GM19023 (cell line): ENCODE measurements around the gene SARS1.

Experiments
- ATAC-seq: cut with Tn5 transposase; IDR thresholded peaks from one replicate; pipeline ENCODE4 v1.9.1; 2021; ENCODE audit warnings: mild to moderate bottlenecking, moderate library complexity; ENCODE audit not compliant: unreplicated experiment

The SARS1 gene

DNA sequence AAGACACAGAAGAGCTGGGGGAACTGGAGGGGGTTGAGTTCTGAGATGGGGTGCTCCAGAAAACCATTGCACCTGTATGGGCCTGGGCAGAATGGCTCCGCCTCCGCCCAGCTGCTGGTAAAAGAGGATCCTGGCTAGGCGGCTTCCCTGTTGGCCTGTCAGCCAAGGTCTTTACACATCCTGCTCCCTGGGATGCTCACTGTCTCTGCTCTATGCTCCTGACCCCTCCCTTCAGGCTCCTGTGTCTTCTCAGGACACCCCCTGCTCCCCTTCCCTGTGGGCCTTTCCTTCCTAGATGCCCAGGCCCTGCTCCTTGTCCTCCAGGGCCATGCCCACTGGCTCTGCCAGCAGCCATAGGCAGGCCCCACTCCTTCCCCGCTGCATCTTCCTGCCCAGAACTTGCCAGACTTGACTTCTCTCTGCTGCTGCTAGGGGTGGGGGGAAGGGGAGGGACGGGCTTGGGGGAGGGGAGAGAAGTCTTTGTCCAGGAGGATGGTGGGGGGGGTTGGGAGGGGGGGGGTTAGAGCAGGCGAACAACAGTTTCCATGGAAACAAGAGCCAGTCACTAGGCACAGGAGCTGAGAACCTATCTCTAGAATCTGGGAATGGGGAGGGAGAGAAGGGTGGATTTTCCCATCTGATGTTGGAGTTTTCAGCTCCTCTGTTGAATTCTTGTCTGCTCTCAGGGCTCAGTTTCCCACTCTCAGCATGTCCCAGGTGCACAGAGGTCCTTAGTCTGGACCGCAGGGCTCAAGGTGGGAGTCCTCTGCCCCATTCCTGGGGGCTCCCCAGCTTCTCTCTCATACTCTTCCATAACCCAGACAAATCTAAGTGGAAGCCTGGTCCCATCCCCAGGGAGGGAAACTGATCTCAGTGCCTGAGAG lies 46.2 kb downstream of the SARS1 start:
- no peak for ATAC-seq

DNA sequence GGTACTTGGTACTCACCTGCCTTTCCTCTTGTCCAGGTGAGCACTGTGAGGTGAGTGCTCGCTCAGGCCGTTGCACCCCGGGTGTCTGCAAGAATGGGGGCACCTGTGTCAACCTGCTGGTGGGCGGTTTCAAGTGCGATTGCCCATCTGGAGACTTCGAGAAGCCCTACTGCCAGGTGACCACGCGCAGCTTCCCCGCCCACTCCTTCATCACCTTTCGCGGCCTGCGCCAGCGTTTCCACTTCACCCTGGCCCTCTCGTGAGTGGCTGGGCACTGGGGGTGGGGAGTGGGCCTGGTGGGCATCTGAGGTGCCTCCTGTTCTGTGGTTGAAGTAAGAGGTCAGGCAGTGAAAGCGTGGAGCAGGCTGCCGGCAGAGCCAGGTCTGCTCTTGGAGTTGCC lies 47.3 kb downstream of the SARS1 start:
- ATAC-seq, result no peak

DNA sequence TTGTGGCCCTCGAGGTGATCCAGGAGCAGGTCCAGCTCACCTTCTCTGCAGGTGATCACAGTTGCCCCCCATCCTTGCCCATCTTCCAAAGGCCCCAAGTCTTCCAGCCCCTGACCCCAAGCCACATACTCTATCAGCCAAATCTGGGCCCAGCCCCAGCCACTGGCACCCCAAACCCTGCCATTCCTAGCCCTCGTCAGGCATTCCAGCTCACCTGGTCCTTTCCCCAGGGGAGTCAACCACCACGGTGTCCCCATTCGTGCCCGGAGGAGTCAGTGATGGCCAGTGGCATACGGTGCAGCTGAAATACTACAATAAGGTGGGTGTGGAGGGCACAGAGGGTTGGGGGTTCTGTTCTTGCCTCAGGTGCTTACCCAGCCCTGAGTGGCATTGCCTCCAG lies 47.9 kb downstream of the SARS1 start:
- no peak for ATAC-seq

DNA sequence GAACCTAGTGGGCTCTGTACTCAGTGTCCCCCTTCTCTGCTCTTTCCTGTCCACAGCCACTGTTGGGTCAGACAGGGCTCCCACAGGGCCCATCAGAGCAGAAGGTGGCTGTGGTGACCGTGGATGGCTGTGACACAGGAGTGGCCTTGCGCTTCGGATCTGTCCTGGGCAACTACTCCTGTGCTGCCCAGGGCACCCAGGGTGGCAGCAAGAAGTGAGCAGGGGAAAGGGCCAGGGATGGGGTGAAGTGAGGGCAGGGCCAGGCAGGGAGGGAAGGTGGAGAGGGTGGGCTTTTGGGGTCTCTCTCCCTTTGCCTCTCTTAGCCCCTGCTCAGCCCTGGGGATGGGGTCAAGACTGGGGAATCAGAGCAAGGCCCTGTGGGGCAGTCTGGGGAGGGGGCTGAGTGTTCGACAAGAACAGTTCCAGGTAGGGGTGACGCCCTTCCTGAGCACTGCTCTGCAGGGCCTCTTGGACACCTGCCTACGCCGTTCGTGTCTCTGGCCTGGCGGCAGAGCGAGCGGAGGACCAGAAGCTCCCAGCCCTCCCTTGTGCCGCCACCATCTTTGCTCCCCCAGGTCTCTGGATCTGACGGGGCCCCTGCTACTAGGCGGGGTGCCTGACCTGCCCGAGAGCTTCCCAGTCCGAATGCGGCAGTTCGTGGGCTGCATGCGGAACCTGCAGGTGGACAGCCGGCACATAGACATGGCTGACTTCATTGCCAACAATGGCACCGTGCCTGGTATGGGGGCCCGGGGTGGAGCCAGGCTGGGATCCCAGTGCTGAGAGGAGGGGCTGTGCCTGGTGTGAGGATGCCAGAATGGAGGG lies 48.7 kb downstream of the SARS1 start:
- no peak for ATAC-seq

DNA sequence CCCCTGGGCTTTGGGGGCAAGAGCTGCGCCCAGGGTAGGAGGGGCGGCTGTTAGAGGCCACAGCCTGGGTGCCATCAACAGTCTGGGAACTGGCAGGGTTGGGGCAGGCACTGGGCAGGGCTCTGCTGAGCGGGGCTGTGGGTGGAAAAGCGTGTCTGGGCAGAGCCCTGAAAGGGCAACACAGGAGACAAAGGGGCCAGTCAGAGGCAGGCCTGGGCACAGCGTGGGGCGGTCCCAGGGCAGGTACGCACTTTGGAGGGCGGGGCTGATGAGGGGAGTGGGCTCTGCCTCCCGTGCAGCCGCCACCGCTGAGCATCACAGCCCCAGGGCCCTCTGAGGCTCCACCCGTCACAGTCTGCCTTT lies 49.5 kb downstream of the SARS1 start:
- no peak for ATAC-seq

DNA sequence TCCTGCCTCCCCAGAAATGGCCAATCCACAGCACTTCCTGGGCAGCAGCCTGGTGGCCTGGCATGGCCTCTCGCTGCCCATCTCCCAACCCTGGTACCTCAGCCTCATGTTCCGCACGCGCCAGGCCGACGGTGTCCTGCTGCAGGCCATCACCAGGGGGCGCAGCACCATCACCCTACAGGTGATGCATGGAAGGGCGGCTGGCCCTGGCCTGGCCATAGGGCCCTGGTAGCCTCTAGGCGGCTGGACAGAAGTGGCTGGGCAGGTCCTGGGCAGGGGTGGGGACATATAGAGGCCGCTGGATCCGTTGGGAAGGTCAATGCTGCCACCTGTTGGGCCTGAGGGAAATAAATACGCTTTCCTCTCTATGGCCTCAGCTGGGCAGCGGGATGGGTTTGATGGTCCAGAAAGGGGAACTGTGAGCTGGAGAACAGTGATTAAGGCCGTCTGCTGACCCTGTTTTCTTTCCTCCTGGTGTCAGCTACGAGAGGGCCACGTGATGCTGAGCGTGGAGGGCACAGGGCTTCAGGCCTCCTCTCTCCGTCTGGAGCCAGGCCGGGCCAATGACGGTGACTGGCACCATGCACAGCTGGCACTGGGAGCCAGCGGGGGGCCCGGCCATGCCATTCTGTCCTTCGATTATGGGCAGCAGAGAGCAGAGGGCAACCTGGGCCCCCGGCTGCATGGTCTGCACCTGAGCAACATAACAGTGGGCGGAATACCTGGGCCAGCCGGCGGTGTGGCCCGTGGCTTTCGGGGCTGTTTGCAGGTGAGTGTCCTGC lies 50.1 kb downstream of the SARS1 start:
- ATAC-seq, result peak; percentile 65

DNA sequence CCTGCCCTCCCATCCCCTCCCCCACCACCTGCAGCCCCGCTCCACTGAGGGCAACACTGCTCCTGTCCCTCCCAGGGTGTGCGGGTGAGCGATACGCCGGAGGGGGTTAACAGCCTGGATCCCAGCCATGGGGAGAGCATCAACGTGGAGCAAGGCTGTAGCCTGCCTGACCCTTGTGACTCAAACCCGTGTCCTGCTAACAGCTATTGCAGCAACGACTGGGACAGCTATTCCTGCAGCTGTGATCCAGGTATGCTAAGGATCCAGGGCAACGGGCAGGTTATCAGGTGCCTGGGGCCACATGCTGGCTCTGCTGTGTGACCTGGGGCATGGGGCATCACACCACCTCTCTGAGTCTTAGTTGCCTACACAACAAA lies 50.6 kb downstream of the SARS1 start:
- no peak for ATAC-seq

DNA sequence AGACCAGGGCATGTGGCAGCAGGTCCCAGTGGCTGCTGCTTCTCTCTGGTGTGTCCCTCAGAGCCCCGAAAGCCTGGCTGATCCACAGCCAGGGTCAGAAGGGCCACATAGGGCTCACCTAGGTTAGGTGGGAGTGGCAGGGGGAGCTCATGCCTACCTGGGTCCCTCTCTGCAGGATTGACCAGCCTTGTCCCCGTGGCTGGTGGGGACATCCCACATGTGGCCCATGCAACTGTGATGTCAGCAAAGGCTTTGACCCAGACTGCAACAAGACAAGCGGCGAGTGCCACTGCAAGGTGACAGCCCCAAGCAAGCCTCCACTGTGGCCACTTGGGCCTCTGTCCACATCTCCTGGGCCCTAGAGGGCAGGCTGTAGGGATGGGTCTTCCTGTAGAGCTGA lies 51.3 kb downstream of the SARS1 start:
- ATAC-seq, result no peak

DNA sequence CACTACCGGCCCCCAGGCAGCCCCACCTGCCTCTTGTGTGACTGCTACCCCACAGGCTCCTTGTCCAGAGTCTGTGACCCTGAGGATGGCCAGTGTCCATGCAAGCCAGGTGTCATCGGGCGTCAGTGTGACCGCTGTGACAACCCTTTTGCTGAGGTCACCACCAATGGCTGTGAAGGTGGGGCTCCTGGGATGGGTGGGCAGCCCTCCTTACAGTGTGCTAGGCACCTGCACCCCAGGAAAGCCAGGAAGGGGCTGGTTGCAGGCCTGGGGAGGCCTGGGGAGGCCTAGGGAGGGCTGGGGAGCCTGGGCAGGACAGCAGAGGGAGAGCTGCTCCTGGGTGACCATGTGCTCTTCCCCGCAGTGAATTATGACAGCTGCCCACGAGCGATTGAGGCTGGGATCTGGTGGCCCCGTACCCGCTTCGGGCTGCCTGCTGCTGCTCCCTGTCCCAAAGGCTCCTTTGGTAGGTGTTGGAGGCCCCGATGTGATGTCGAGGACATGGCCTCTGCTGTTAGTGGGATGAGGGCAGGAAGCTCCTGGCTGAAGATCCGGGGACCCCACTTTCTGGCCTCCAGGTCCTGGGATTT lies 52.1 kb downstream of the SARS1 start:
- no peak for ATAC-seq

DNA sequence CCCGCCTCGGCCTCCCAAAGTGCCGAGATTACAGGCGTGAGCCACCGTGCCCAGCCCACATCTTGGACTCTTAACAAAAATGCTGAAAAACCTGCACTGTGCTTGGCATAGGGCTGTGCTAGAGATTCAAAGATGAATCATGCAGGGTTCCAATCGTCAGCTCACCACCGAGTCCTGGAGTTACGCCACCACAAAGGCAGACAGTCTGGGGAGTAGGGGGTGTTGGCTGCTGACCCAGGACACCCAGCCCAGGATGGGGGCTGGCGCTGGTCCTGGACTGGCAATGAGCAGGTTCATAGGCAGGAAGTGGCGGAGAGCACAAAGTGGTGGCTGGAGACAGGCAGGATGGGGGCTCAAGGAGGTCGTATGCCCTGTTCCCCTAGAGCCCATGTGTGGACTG lies 53.2 kb downstream of the SARS1 start:
- no peak for ATAC-seq

DNA sequence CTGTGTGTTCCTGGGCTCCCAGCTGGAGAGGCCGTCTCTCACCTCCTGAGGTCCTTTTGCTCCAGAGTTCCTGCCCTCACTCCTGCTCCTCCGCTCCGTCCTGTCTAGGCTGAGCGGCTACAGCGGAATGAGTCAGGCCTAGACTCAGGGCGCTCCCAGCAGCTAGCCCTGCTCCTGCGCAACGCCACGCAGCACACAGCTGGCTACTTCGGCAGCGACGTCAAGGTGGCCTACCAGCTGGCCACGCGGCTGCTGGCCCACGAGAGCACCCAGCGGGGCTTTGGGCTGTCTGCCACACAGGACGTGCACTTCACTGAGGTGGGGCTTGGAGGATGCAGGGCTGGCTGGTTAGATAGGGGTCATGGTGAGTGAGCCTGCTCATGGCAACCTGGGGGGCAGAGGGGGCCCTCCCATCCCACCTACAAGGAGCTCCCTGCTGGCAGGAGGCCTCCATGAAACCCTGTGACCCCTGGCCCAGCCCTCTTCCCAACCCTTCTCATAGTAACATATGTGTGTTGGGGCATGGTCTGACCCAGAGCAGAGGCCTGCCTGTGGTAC lies 54.1 kb downstream of the SARS1 start:
- ATAC-seq, result no peak

DNA sequence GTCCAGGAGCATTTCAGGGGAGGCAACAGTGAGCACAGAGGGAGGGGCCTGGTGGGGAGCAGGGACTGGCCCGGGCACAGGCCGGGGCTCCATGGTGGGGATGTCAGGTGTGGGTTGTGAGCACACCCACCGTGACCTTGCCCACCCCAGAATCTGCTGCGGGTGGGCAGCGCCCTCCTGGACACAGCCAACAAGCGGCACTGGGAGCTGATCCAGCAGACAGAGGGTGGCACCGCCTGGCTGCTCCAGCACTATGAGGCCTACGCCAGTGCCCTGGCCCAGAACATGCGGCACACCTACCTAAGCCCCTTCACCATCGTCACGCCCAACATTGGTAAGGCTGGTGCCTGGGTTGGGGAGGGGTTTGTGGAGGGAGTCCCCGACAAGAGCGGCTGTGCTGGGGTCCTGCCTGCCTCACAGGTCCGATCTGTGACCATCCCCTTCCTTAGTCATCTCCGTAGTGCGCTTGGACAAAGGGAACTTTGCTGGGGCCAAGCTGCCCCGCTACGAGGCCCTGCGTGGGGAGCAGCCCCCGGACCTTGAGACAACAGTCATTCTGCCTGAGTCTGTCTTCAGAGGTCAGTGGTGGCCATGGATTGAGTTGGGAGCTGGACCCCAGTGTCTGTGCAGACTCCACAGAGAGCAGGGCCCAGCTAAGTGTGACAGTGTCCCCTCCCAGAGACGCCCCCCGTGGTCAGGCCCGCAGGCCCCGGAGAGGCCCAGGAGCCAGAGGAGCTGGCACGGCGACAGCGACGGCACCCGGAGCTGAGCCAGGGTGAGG lies 54.9 kb downstream of the SARS1 start:
- ATAC-seq, result no peak

DNA sequence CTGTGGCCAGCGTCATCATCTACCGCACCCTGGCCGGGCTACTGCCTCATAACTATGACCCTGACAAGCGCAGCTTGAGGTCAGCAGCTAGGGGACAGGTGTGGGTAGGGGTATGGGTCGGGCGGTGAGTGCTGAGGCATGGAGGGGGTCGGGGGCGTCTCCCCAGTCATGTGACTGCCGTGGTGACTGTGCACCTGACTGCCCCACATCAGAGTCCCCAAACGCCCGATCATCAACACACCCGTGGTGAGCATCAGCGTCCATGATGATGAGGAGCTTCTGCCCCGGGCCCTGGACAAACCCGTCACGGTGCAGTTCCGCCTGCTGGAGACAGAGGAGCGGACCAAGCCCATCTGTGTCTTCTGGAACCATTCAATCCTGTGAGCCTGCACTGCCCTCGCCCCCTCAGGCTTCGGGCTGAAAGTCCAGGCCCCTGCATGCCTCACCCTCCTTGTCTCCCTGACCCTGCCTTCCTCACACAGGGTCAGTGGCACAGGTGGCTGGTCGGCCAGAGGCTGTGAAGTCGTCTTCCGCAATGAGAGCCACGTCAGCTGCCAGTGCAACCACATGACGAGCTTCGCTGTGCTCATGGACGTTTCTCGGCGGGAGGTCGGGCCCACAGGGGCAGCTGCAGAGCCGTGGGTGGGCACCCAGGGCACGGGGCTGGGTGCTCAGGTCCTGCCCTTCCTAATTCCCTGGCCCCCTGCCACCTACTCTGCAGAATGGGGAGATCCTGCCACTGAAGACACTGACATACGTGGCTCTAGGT lies 55.7 kb downstream of the SARS1 start:
- ATAC-seq, result no peak

DNA sequence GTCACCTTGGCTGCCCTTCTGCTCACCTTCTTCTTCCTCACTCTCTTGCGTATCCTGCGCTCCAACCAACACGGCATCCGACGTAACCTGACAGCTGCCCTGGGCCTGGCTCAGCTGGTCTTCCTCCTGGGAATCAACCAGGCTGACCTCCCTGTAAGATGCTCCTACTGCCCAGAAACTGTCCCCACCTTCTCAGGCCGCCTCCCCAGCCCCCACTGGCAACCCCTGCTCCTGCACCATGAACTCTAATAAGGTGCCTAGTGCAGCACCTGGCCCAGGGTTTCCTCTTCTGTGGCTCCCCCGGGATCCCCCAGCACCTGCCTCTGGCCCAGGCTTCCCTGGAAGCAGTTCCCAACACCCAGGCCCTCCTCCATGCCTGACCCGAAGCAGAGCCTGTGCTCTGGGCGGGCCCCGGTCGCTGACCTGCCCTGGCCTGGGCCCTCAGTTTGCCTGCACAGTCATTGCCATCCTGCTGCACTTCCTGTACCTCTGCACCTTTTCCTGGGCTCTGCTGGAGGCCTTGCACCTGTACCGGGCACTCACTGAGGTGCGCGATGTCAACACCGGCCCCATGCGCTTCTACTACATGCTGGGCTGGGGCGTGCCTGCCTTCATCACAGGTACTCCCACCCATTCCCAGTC lies 56.4 kb downstream of the SARS1 start:
- no peak for ATAC-seq

DNA sequence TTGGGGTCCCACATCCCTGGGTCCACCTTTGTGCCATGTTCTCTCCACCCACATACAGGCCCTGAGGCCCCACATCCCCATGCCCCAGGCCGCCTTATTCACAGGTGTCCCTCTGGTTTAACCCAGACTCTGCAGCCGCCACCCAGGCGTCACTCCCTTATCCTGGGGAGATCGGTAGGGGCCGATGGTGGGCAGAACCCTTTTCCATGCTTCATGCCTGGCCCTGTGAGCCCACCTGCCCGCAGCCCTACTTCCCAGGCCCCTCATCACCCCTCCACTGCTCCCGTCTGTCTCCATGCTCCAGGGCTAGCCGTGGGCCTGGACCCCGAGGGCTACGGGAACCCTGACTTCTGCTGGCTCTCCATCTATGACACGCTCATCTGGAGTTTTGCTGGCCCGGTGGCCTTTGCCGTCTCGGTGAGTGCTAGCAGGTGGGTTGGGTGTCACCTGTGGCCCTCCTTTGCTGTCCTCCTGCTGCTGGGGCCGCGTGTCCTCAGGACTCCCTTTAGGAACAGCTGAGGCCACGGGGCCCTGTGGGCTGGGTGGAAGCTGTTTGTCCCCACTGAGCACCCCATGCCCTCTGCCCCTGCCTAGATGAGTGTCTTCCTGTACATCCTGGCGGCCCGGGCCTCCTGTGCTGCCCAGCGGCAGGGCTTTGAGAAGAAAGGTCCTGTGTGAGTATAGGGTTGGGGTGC lies 57.1 kb downstream of the SARS1 start:
- ATAC-seq, result no peak

DNA sequence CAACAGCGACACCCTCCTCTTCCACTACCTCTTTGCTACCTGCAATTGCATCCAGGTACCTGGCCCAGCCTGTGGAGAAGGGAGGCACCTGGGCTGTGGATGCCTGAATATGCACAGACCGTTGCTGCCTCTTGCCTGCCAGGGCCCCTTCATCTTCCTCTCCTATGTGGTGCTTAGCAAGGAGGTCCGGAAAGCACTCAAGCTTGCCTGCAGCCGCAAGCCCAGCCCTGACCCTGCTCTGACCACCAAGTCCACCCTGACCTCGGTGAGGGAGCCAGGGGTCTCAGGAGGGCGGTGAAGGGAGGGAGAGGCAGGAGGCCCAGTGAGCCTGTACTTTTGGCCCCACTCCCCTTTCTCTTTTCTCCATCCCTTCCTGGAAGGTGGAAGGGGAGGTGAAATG lies 57.7 kb downstream of the SARS1 start:
- no peak for ATAC-seq

DNA sequence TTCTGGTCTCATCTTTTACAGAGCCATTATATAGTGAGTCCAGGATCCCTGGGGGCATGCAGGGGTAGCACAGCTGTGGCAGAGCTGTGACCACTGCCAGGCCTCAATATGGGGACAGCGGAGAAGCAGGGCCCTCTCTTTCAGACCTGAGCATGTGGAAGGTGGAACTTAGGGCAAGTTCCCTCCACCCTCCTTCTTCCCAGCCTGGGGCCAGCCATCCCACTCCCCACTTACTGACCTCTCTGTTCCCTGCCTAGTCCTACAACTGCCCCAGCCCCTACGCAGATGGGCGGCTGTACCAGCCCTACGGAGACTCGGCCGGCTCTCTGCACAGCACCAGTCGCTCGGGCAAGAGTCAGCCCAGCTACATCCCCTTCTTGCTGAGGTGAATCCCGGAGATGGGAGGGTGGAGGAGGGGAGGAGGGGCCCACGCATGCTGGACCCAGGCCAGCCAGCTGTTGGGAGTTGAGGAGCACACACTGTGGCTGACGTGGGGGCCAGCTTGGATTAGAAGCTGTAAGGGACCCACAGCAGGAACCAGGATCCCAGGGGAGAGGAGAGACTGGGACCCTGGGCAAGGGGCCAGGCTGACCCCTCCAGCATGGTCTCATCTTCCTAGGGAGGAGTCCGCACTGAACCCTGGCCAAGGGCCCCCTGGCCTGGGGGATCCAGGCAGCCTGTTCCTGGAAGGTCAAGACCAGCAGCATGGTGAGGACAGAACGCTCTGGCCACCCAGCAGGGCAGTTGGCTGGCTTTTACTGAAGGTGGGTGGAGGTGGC lies 58.5 kb downstream of the SARS1 start:
- no peak for ATAC-seq
